HK-2 (cell line): ENCODE measurements around the gene ZPLD1.

ENCODE experiments used
- DNase-seq: peaks from one replicate; pipeline ENCODE4 v3.0.0-alpha.2; 2018; ENCODE audit not compliant: unreplicated experiment

ZPLD1 gene

DNA sequence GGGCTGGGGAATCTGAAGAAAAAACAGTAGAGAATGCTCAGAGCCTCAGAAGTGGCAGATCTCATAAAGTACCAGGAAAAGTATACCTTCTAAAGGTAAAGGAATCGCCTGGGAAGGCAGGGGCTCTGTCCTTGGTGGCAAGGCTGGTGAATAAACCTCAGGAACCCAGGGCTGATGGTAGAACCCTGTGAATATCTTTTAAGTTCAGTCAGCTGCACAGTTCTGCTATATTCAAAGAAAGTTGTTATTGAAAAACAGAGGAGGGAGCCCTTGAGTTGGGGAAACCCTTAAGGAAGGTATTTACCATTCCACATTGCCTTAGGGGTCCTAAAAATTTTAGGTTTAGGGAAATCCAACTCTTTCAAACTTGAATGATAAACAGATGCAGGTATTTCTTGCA is 31.2 kb downstream of the ZPLD1 start:
- no peak for DNase-seq

DNA sequence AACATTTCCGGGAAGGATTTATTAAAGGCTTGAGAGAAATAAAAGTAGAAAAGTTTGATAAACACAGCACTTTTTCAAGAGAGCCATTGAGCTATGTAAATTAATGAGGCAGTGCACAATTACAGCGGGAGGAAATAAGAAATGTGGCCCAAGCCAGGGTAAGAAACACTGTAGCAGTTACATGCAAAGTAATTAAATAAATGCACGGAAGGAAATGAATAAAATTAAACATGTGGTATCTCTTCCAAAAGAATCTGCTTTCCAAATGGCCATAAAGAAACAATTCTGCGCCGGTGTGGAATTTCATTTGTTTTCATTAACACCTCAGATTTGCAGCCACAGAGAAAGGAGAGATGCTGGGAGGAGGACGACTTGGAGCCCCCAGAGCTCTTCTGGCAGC is 35.3 kb downstream of the ZPLD1 start:
- DNase-seq, result no peak

DNA sequence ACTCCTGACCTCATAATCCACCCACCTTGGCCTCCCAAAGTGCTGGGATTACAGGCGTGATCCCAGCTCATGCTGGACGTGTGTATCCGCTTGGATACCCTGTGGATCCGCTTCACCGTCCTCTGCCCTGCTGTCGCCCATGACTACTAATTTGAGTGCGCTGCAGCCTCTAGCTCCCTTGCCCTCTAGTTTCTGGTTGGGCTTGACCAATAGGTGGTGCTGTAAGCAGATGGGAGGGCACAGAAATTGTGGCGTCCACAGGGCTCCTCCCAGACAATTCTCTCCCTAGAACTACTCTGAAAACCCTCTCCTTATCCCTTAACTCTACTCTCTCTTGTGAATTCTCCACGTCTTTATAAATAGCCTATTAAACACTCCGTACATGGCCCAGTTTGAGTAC is 36.2 kb downstream of the ZPLD1 start:
- no peak for DNase-seq

DNA sequence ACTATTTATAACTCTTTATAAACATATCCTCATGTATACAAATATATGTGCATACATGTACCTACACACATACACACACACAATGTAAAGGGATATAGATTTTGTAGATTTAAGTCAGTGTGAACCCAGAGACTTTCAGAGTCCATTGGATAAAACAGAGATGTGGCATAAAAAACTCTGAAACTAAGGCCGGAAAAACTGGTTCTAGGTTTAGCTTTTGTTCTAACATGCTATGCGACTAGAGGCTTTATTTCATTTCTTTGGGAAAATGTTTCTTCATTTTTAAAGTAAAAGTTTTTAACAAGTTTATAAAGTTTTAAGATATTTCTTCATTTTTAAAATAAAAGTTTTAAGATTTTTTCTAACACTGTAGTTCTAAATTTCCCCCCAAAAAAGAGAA is 36.7 kb downstream of the ZPLD1 start:
- no peak for DNase-seq

DNA sequence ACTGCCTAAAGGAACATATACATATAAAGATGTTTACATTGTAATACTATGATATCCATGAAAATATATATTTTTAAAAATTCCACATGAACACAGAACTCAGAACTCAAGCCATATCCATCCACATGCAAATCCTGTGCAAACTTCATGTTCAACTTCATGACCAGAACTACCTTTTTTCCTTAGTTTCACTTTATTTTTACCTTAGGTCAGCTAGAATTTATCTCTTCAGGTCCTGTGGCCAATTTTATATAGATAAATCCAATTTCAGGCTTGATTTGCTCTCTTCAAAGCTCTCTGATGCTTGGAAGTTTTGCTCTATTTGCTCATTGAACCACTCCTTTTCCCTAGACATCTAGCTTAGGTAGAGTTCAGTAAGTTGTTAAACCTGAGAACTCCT is 38.8 kb downstream of the ZPLD1 start:
- DNase-seq, result no peak

DNA sequence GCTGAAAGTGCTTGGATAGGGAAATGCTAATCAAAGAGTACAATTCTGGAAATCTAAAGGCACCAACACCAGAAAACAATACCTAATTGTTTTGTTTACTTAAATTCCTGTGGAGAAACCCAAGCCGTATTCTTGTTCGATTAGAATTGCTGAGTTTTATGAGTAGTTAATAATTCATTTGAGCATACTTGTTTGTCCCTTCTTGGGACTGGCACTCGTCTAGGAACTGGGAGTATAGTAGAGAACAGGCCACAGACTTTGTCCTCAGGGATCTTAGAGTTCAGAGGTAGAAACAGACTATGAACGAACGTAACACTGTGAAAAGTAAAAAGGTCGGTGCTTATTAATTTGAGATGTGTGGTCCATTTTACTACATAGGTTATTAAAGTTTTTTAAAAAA is 39.4 kb downstream of the ZPLD1 start:
- no peak for DNase-seq

DNA sequence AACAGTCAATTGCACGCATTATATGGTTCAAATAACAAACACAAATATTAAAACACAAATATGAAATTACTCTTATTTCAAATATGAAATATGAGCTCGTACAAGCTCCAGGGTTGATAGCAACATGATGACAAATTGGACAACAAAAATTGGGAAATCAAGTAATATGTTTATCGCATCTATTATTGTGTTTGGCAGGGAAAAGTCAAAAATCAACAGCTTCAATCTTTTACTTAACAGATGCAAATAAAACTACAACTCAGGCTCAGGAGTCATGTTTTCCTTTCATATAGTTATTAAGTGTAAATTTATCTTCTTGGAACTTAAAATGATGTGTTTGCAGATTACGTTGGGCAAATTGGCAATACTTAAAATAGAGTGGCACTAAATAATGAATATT is 41.4 kb downstream of the ZPLD1 start:
- DNase-seq, result no peak

DNA sequence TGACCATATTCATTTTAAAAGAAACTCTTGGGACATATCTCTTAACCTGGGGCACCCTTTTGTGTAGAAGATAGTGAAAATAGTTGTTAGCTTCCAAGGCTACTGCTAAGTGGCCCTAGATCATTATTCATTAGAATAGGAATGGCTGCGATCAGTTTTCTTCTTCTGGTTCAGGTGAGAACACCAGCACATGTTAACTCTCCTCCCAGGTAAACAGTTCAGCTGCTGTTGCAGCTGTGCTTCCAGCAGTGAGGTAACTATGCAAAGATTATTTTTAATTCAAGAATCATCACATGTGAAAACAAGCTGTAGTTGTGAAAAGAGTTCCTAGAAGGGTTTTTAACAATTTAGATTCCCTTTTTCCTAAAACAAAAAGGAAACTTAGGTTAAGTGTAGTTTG is 43.3 kb downstream of the ZPLD1 start:
- no peak for DNase-seq

DNA sequence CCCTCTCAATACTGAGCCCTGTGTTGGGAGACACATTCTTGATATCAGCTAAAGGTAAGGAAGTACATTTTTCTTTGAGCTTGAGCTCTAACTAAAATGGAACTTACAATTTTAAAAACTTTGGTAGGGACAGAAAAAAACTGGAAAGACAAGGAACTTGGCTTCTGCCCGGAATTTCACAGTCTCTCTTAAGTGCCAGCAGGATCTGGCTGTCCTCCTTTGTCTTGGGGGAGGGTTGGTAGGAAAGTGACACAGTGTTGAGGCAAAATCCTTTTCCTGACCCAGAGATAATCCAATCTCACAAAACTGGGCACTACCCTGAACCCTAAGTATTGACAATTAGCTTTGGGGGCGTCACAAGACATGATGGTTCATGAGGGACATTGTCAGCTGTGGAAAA is 45.3 kb downstream of the ZPLD1 start:
- no peak for DNase-seq

DNA sequence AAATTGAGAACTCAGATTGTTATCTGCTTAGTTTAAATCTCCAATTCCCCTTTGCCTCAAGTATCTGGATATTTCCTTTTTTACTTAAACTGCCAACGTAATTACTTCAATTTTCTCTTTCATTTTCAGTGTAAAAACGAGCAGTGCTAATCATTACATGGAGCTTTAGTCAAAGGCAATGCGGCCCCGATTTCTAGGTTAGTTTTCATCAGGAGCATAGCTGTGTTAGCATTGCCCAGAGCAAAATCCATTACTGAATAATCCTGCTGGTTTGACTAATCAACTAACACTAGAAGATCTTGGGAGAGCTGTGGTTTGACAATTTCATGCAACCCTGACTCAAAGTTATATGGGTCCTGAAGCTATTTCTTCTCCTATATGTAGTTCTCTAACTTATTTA is 46.2 kb downstream of the ZPLD1 start:
- DNase-seq, result no peak

DNA sequence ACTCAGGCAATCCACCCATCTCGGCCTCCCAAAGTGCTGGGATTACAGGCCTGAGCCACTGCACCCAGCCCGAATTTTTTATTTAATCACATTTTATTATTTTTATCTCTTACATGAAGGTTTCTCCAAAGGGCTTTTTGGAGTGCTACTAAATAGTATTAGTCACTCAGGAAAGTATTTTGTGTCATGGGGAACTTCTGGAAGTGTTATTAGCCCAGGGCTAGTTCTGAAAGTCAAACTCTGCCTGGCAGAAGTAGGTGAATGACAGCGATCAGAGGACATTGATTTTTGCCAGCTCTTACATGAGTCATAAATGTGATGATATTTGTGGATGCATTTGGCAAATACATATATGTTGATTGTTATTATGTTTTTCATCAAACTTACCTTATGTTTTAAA is 48.7 kb downstream of the ZPLD1 start:
- no peak for DNase-seq

DNA sequence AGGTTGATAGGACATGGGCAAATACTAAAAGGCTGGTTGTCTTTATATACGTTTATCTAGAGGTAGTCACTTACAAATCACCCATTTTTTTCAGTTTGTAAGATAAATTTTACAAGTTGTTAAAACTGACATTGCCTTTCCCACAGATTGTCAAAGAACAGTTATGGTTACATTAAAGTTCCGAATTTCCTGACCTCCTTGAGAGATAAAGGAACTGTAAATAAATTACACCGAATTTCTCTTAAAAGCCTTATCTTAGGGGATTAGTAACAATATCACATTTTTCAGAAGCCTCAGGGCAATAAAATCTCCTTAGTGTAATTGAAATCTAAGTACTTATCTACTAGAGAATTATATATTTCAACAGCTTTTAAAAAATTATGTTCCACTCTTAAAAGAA is 49.5 kb downstream of the ZPLD1 start:
- DNase-seq, result no peak

DNA sequence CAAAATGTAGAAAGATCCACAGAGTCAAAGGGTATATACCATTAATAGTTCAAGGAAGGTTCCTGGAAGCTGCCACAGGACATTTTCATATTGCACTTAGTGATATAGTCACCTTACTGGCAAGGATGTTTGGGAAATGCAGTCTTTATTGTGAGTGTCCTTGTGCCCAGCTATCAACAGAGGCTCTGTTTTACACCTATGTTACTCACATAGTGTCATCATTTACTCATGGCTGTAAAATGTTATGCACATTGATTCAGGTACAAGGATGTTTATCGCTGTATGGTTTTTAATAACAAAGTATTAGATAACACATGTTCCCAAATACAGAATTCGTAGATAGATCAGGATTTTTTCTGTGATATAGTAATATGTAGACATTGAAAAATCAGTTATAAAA is 50.9 kb downstream of the ZPLD1 start:
- DNase-seq, result no peak

DNA sequence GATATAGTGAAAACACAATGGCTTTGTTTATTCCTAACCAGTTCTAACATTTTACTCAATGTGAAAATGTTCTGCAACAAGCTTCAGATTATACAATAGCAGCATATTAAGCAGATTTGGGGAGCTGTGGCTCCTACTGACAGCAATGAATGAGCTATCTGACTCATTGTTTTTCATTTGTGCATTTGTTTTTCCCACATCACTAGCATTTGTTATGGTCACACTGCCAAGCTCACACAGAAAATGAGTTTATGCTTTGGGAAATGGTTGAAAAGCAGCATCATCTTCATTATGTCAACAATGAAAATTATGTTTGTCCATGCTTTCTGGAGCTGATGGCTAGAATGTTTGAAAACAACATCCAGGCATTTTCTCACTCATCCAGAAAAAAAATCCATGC is 53.5 kb downstream of the ZPLD1 start:
- DNase-seq, result no peak

DNA sequence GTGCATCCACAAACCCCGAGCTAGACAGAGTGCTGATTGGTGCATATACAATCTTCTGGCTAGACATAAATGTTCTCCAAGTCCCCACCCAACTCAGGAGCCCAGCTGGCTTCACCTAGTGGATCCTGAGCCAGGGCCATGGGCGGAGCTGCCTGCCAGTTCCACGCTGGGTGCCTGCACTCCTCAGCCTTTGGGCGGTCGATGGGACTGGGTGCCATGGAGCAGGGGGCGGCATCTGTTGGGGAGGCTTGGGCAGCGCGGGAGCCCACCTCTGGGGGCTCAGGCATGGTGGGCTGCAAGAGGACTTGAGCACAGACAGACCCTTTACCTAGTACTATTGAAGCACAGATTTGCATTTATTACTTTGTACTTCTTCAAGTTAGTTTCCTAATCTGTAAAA is 57.5 kb downstream of the ZPLD1 start:
- no peak for DNase-seq

DNA sequence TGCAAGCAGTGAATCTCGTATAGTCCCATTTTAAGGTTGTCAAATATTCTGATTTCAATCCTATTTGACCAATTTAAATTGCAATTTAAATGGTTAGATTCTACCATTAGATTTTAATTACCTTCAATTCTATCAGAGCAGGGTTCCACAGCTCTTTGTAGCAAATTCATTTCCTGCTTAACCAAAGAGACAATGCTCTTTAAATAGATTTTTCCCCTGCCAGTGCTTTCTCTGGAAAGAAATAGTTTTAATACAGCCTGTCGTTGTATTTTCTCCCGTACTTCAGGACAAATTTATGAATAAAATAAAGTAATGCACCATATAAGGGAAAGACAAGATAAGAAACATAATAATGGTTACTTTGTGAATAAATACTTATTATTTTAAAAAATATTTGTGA is 62.8 kb downstream of the ZPLD1 start:
- no peak for DNase-seq

DNA sequence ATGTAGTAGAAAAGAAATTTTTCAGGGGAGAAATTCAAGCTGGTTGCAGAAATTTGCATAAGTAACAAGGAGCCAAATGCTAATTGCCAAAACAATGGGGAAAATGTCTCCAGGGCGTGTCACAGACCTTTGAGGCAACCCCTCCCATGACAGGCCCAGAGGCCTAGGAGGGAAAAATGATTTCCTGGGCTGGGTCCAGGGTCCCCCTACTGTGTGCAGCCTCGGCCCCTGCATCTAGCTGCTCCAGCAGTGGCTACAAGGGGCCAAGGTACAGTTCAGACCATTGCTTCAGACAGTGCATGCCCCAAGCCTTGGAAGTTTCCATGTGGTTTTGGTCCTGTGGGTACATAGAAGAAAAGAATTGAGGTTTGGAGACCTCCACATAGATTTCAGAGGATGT is 70.7 kb downstream of the ZPLD1 start:
- no peak for DNase-seq

DNA sequence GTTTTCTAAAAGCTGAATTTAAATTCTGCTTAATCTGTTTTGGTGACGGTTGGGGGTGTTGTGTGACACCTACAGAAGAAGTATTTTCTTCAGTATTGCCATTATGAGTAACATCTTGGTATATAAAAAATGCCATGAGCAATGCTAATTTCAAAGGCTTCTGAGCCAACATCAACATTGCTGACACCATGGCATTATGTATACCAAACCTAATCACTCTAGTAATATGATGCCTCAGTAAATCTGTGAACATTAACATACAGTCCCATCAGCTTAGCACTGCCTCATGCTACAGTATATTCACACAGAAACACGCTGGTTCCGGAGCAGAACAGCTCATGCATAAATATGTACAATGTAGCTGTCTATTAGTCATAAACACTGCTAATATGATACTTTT is 75.8 kb downstream of the ZPLD1 start:
- DNase-seq, result no peak

DNA sequence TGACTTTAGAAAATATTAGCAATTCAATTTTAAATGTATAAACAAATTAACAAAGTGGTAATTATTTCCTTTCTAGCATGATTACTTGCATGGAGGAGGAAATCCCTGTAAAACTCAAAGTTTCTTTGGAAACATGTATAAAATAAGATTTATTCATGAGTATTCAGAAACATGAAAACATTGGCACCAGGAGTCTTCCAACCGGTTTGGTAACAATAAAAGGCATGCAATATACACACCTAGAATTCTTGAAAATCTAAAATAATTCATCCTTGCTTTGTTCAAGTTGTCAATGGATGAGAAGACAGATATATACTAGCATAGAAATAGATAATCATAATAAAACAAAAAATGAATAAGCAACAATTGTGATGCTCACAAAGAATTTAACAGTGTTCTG is 76.4 kb downstream of the ZPLD1 start:
- DNase-seq, result no peak

DNA sequence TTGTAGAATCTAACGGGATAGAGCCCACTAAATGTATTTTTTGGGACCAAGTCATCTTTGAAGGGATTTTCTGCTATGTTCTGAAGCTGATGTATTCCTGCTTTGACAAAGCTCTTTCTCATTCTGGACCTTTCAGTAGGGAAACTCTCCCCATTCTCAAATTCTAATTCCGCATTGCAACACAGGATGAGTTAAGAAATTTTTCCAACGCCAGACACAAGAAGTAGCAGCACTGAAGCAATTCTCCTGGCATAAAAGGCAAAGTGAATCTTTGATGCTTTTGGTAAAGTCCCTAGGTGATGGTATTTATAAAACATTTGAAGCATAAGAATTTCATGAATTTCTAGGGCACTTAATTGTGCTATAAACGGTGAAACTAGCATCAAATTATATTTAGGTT is 76.8 kb downstream of the ZPLD1 start:
- no peak for DNase-seq

DNA sequence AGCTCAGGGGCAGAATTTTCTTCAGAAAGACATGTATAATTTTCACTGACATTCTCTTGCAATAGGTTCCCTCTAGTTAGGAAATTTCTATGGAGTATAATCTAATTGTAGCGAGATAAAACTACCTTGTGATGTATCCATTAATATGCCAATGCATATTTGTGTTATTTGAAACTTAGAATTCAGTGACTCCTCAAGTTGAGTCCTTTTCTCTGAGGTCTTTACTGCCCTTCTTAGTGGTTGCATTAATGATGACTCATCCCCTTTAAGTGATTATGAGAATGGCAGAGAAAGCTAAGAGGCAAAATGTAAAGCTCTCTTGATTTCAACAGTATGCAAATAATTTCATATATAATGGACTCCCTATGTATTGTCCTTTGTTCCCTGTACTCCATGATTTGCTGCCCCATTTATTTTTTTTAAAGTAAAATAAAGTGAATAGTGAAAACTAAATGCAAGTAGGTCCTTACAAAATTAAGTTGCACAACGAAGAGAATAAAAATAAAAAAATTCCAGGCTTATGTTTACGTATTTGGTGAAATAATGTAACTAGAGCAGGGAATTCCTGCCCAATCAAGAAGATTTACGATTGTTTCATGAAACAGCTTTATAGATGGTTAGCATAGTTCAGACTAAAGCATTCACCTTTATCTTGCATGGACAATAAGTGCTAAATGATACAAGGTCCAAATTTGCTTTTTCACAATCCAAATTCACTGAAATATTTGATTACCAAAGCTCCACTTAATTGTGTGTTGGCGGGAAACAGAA is 78.1 kb downstream of the ZPLD1 start:
- no peak for DNase-seq

DNA sequence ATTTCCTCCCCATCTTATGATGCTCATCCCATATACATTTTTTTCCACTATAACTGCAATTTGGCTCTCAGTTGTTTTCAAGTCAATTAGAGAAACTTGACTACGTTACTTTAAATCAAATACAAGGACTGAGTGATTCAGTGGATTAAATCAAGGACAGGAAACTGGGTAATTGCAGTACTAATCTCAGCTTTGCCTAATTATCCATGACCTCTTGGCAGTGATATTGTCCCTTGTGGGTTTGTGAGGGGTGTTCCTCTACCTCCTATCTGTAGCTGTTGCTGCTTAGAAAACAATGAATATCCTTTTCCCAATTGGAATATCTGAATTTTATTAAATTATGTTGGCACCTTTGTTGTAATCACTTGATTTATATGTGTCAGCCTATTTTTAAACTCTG is 79.4 kb downstream of the ZPLD1 start:
- DNase-seq, result no peak

DNA sequence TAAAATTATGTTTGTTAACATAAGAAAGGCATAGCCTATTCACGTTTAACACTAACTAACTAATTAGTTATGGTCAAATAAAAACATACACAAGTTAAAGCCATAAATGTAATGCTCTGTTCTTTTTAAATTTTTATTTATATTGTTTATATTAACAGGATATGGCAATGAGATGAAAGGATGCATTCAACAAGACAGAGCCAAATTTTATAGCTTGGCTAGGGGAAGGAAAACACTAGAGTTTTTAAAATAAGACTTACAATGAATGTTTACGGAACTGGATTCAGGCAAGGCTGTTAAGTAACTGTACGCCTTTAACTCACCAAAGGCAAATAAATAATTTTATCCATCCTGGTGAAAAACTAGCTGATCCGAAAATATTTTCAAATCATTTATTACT is 86.4 kb downstream of the ZPLD1 start:
- DNase-seq, result no peak

DNA sequence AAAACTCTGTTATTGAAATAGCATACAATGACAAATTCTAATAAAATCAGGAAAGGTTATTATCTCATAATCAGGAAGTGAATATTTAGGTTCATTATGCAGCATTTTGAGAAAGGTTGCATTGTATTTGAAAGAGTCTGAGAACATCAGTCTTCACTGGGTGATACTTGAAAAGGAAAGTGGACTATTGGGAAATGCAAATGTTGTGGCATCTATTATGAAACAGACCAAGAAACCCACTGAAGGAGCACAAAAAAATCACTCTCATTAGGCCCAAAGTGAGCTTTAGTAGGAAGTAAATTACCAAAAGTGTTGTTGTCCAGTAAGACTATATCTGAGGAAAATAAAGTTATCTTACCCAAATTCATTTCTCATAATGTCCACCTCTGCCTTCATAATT is 90.8 kb downstream of the ZPLD1 start:
- no peak for DNase-seq

DNA sequence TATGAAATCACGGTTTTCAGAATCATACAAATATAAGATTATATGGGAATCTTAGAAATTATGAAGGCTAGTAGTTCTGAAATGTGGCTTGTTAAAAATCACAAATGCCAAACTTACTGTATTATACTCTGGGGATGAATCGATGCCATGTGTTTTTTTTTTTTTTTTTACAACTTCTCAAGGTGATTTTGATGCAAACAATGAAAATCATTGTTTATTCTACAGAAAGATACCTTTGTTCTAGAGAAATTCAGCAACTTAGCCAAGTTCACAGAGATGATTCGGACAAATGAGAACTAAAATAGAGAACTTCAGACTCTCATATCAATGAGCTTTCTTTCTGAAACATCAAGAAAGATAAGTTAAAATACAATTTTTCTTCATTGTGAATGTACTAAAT is 92.0 kb downstream of the ZPLD1 start:
- no peak for DNase-seq
